ENCODE data around the gene EPHA1. TPM values are rescaled to one million over a fixed set of nuclear protein-coding genes. Genes with fewer than 3 reads are reported as not detected.
"Not testable (repeated sequence)": the region's sequence is repeated elsewhere in the genome, so short reads cannot be mapped to it uniquely, and the experiment has no call there.

The EPHA1 gene
- total RNA-seq, 1 donor = not detected

DNA sequence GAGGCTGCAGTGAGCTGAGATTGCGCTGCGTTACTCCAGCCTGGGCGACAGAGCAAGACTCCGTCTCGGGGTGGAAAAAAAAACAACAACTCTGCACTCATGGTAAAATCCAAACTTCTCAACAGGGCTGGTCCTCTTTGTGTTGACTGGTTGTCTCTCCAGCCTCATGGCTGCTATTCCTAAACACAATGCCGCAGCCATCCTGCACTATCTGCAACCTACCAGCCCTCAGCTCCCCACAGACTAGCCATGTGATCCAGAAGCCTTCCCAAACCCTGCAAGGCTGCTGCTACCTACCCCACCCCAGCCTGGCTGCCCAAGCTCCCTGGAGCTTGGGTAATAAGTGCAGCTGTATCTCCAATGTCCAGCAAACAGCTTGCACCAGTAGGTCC is 15.8 kb downstream of the EPHA1 start:
- H3K4me3 ChIP-seq (ENCODE audit: low read depth, low read length) = no peak overlapping the region
- no peak for DNase-seq (ENCODE audit: low read depth)
- TF ChIP-seq, protein P1, sequence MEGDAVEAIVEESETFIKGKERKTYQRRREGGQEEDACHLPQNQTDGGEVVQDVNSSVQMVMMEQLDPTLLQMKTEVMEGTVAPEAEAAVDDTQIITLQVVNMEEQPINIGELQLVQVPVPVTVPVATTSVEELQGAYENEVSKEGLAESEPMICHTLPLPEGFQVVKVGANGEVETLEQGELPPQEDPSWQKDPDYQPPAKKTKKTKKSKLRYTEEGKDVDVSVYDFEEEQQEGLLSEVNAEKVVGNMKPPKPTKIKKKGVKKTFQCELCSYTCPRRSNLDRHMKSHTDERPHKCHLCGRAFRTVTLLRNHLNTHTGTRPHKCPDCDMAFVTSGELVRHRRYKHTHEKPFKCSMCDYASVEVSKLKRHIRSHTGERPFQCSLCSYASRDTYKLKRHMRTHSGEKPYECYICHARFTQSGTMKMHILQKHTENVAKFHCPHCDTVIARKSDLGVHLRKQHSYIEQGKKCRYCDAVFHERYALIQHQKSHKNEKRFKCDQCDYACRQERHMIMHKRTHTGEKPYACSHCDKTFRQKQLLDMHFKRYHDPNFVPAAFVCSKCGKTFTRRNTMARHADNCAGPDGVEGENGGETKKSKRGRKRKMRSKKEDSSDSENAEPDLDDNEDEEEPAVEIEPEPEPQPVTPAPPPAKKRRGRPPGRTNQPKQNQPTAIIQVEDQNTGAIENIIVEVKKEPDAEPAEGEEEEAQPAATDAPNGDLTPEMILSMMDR (IDR thresholded peaks at IDR 0.05; ENCODE audit: insufficient read depth, low read length) = no peak

DNA sequence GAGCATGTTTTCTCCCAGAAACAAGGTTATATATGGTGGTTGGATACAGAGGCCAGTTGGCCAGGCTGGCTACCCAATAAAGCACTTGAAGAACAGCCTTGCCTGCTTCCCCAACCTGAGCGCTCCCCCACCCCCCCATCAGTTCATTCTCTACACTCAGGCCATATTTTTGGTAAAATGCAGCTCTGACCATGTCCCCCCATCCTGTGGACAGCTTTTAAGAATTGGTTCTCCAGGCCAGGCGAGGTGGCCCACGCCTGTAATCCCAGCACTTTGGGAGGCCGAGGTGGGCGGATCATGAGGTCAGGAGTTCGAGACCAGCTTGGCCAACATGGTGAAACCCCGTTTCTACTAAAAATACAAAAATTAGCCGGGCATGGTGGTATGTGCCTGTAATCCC is 16.2 kb downstream of the EPHA1 start:
- DNase-seq (ENCODE audit: low read depth); H3K4me3 ChIP-seq (ENCODE audit: low read depth, low read length): not testable (repeated sequence)

DNA sequence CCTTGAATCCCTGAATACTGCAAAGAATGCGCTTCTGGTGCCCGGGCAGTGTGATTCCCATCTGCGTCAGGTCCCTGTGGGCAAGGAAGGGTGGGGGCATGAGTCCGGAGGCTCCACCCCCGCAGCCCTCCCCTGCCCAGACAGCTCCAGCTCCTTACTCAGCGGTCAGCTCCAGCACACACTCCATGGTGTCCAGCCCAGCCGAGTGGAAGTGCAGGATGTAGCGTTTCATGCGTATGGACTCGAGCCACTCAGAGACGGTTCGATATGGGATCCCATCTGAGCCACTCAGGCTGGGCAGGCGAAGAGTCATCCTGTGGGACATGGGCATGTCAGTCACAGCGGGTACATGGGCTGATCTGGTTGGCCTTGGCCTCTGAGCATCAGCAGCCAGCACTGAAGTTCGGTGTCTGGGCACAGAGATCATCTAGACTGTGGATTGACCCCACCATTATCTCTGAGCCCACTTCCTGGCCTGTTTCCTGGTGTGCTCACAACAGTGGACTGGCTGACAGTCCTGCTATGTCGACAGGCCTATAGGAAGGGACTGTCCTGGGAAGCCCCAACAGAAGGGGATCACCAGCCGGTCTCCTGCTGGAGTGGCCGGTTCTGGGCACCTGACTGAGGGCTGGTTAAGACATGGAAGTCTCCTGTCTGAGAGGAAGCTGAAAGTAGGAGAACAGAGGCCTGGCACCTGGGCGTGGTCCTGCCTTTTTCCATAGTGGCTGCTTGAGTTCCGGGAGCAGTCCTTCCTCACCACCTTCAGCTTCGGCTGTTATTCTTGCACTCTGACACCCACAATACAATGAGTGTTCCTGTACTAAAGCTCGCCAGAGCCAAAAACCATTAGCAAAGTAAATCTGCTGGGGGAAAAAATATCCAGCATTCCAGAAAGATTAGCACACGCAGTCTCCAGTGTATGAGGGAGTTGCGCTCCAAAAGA is 16.9 kb downstream of the EPHA1 start:
- peak overlapping the region; percentile 40 for H3K4me3 ChIP-seq (ENCODE audit: low read depth, low read length)
- TF ChIP-seq, protein P1 (IDR thresholded peaks at IDR 0.05; ENCODE audit: insufficient read depth, low read length) = no peak
- peak; percentile 95 for DNase-seq (ENCODE audit: low read depth)

DNA sequence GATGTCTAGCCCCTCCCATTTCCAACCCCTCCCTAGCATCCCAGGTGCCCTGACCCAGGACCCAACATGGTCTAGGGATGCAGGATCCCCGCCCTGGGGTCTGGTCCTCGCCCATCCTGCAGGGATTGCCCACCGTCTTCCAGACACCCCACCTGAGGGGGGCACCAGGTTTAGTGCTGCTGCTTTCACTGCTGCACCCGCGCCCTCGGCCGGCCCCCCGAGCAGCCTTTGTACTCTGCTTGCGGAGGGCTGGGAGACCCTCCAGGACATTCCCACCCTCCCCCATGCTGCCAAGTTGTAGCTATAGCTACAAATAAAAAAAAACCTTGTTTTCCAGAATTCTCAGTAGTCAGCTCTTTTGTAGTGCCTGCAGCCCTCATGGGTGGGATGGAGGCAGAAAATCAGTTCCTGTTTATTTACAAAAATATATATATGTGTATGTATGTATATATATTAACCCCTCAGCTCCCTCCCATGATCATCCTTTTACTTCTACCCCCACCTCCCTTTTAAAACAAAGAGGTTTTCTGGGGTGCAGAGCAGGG is 17.8 kb downstream of the EPHA1 start:
- H3K4me3 ChIP-seq (ENCODE audit: low read depth, low read length) = no peak overlapping the region
- TF ChIP-seq, protein P1 (IDR thresholded peaks at IDR 0.05; ENCODE audit: insufficient read depth, low read length) = no peak
- no peak for DNase-seq (ENCODE audit: low read depth)

DNA sequence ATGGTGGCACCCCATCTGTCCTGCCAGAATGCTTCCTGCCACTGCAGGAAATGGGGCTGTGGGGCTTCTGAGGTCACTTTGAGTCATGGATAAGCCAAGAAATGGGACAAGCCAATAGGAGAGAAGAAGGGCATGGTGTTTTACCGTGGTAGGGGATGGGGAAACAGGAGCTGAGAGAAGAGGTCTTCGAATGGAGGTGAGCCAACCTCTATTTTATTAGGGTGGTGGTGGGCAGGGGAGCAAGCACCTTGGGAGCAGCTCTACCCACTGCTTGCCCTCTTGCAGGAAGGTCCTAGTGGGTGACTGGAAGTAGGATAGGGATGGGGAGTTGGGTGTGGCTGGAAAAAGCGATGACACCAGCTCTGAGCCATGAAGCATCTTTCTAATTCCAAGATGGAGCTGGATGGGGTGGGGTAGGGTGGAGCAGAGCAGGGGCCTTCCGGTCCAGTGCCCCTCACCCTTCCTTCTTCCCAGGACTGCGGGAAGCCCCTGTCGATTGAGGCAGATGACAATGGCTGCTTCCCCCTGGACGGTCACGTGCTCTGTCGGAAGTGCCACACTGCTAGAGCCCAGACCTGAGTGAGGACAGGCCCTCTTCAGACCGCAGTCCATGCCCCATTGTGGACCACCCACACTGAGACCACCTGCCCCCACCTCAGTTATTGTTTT is 18.4 kb downstream of the EPHA1 start:
- DNase-seq (ENCODE audit: low read depth) = no peak
- TF ChIP-seq, protein P1 (IDR thresholded peaks at IDR 0.05; ENCODE audit: insufficient read depth, low read length) = no peak
- H3K4me3 ChIP-seq (ENCODE audit: low read depth, low read length) = no peak overlapping the region

DNA sequence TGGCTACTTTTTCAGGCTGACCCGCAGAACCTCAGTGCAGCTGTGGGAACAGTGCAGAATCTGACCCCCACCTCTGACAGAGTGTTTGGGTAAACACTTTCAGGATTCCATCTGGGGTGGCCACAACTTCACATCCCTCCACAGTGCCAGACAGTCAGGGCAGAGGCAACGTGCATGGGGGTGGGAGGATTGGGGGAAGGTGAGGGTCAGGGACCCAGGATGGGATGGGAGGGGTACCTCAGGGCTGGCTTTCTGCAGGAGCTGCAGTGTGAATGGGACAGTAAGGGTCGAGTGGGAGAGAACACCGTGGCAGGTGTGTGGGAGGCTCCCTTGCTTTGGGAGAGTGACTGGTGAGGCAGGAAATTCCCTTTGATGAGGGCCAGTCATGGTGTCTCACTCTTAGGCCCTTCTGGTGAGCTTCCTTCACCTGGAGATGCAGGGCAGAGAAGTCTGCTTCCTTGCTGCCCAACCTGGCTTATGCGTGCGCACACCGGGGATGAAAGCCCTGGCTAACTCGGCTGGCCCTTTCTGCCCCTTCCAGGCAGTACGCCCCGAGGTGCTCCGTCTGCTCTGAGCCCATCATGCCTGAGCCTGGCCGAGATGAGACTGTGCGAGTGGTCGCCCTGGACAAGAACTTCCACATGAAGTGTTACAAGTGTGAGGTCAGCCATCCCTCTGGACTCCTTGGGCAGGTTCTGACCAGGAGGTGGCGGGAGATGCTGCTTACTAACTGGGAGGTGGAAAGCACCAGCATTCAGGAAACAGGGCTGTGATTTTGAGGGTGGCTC is 19.1 kb downstream of the EPHA1 start:
- no peak overlapping the region for H3K4me3 ChIP-seq (ENCODE audit: low read depth, low read length)
- TF ChIP-seq, protein P1 (IDR thresholded peaks at IDR 0.05; ENCODE audit: insufficient read depth, low read length) = peak; percentile 21
- no peak for DNase-seq (ENCODE audit: low read depth)
